ENCODE measurements around the gene CCDC18.
"Not testable (repeated sequence)": the region's sequence is repeated elsewhere in the genome, so short reads cannot be mapped to it uniquely, and the experiment has no call there.

The CCDC18 gene, protein sequence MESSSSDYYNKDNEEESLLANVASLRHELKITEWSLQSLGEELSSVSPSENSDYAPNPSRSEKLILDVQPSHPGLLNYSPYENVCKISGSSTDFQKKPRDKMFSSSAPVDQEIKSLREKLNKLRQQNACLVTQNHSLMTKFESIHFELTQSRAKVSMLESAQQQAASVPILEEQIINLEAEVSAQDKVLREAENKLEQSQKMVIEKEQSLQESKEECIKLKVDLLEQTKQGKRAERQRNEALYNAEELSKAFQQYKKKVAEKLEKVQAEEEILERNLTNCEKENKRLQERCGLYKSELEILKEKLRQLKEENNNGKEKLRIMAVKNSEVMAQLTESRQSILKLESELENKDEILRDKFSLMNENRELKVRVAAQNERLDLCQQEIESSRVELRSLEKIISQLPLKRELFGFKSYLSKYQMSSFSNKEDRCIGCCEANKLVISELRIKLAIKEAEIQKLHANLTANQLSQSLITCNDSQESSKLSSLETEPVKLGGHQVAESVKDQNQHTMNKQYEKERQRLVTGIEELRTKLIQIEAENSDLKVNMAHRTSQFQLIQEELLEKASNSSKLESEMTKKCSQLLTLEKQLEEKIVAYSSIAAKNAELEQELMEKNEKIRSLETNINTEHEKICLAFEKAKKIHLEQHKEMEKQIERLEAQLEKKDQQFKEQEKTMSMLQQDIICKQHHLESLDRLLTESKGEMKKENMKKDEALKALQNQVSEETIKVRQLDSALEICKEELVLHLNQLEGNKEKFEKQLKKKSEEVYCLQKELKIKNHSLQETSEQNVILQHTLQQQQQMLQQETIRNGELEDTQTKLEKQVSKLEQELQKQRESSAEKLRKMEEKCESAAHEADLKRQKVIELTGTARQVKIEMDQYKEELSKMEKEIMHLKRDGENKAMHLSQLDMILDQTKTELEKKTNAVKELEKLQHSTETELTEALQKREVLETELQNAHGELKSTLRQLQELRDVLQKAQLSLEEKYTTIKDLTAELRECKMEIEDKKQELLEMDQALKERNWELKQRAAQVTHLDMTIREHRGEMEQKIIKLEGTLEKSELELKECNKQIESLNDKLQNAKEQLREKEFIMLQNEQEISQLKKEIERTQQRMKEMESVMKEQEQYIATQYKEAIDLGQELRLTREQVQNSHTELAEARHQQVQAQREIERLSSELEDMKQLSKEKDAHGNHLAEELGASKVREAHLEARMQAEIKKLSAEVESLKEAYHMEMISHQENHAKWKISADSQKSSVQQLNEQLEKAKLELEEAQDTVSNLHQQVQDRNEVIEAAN (N-terminal part only)

DNA sequence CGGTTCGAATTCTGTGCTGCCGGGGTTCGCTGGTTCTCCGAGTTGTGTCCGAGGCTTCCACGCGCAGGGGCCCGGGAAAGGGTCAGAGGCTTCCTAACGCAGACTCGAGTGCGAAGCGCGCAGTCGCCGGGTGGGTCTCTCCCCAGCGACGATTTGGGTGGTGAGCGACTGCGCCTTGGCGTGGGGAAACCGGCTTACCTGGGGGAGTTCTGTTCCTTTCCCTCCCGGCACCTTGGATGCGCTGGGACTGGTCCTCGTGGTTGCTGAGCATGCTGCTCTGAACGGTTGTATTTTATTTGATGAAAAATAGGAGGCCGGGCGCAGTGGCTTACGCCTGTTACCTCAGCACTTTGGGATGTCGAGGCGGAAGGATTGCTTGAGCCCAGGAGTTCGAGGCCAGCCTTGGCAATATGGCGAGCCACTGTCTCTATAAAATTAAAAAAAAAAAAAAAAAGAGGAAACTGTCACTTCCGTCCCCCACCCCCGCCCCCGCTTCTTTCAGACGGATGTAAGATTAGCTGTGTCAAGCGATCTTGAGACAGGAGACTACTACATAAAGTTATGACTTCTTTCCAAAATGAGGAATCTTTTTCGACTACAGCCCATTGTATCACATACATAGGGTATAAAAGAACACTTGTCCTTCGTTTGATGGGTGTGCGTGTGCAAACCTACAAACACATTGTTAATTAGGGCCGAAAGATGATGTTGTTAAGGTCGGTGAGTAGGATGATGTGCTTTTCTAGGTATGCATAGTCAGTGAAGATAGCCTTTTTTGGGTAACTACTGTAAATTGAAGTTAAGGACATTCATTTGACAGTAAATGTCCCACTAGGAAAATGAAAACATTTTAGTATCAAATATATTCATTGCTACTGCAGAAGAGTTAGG, at the start of gene CCDC18:
Gene CCDC18, plus strand, starts transcription at position 2 of the 891 bp plus-strand sequence. CDS start 2,638 bp downstream, outside the sequence.
- DNase-seq = peak; percentile 32

DNA sequence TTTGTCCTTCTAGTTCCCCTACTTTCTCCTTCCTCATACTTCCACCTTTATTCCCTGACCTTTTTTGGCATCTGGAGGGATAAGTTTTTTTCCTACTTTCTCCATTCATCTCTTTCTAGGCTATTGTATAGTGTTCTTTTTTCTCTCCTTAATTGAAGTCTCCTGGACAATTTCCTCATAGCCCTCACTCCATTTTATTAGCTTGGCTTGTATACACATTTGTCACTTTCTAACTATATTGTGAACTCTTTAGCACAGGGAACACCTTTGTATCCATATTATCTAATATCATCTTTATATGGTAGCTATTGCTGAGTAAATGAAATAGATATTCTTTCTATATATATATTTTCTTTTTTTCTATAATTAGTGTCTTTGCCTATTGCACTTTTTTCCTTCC, 47.9 kb upstream of the CCDC18 start:
- DNase-seq = no peak

DNA sequence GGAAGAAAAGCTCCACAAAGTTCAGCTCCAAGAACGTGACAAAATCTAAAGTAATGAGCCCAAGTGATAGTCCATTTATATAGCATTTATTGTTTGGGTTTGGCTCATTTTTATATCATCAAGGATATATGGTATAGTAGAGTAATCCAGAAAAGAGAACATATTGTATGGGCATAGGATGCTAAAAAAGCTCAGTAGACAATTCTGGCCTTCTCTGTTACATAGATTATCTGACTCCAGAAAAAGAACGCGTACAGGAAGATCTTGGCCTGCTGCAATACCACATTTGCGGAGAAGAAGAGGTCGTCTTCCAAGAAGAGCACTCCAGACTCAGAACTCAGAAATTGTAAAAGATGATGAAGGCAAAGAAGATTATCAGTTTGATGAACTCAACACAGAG, 44.1 kb upstream of the CCDC18 start:
- DNase-seq = no peak

DNA sequence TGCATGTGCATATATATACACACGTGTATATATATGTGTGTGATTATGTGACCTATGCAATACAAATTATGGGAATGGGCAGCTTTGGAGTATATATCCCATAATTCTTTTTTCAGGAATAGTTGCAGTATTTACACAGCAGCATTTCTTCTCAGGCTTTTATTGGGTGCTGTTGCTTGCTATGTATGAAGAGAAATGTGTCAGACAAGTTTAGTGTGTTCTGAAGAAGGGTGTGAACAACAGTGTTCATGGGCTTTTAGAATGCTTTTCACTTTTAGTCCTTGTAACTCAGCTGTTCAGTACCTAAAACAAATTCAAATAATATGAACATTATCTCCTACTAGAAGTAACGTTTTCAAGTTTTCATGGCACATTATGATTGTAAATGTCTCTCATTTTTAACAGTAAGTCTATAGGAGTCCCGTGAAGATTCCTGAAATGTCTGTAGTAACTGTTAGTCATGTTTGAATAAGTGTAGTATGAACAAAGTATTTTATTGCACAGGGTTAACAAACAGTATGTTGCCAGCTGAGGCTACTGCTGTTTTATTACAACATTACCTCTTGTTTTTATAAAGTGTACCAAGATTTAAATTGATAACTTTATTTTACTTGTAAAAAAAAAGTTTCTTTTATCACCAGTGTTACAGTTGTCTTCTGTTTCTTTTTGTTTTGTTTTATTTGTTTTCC, 42.8 kb upstream of the CCDC18 start:
- DNase-seq = no peak

DNA sequence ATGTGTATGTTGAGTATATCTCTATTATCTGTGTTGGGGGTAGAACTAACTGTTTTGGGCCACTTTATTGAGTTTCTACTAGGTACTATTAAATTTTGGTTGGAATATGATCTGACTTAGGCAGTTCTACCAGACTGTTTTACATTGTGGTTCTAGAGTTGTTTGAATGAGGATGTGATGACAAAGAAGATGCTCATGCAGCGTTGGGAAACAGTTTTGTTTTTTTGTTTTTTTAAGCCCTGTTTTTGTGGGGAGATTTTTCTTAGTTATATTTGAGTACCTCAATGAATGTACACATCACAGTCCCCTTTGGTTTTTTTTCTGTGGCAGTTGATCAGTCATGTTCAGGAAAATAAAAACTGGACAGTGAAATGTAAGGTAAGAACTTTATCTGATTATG, 40.4 kb upstream of the CCDC18 start:
- no peak for DNase-seq

DNA sequence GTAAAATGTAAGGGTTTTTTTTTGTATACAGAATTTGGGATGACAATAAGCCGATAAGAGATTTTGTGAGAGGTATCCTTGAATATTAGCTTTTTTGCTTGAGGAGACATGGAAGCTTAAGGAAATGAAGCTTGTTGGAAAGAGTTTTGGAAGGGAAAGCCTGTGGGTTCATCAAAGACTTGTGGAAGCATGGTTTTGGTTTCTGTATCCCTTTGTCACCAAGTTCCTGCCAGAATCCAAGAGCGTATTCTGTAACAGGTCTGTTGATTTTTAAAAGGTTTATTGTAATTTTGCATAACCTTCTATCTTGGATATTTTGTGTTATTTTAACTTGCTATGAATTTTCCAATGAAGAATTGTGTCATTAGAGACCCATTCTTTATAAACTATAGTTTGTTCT, 38.4 kb upstream of the CCDC18 start:
- DNase-seq = no peak

DNA sequence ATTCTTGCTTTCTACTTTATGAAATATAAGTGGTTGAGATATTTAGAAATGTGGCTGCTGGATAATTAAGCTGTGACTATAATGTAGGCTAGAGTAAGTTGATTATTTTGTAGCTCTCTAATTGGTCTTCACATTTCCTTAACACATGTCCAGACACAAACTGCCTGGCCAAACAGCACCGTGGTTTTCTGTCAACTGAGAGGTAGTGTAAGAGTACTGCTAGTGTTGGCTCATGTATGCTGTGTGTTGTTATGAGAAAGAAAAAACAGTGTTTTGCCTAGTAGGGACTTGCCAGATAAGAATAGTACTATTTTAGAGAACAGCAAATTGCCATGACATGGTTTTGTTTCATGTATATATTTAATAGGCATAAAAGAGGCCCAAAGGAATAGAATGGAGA, 37.4 kb upstream of the CCDC18 start:
- no peak for DNase-seq

DNA sequence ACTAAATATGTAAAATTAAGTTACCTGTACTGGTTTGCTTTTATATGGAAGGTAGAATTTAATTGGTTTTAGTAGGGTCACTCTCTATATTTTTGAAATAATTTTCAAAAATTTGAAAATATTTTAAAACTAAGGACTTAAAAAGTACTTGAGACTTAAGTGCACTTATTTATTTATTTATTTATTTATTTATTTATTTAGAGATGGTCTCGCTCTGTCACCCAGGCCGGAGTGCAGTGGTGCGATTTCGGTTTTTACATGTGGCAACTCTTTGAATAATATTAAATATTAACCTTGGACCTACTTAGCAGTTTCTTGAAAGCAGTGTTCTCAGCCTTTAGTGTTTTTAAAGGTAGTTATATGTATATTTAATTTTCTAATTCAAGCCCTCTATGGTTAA, 36.8 kb upstream of the CCDC18 start:
- DNase-seq = no peak

DNA sequence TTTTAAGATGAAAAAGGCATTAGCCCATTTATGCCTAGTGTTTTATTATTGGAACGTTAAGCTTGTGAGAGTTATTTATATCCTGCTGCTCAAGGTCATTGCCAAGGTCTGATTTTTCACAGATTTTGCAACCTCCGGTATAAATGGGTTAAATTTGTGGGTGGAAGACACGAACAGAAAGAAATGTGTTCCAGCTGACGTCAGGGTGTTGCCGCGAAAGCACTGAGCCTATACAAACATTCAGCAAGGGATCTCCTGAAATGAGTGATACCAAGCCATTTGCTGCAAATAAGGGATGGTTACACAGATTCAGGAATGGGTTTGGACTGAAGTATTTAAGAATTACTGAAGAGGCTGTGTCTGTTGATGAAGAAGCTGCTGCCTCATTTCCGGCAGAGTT, 32.5 kb upstream of the CCDC18 start:
- no peak for DNase-seq

DNA sequence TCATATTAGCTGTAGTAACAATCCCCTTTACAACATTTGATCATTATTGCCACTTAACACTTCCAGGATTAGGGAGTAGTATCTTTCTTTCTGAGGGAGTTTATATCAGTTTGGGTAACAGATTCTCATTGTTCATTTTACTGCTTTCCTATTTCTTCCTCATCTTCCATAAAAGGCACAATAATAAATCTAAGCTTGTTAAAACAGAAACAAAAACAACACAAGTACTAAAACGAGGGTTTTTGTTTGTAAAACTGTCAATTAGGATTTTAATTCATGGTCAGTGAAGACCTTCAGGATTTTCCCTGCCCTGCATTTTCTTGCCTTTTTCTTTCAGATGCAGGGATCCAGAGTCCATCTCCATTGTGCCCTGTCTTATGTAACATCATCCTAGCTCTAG, 29.8 kb upstream of the CCDC18 start:
- DNase-seq = no peak

DNA sequence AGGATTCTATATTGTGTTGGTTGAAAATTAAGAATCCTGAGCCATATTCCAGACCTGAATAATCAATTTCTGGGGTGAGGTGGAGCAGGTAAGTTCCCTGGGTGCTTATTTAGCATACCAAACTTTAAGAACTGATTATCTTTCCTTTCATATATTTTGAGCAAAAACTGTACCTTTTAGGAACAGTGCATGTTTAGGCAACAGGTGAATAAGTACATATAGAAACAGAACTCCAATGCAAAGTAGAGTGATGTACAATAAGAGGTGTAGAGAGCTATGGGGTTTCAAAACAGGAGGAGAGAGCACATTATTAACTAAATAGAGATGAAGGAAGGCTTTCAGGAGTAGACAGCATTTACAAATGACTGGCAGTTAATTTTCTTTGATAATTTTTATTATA, 29.1 kb upstream of the CCDC18 start:
- DNase-seq = no peak

DNA sequence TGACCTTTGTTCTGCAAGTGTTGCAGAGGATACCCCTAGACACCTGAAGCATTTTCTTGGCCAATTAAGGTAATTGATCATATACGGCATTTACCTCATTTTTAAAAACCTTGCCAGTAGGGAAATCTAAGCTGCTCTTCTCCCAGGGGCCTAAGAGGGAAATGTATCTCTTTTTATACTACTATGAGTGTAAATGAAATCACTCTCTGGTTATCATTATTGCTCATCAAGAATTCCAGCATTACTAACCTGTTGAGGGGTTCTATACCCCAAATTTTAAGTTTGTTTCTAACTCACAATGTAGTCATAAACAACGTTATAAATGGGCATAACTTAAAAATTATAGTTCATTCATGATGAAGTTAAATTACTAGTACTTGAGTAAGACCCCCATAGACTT, 27.7 kb upstream of the CCDC18 start:
- no peak for DNase-seq

DNA sequence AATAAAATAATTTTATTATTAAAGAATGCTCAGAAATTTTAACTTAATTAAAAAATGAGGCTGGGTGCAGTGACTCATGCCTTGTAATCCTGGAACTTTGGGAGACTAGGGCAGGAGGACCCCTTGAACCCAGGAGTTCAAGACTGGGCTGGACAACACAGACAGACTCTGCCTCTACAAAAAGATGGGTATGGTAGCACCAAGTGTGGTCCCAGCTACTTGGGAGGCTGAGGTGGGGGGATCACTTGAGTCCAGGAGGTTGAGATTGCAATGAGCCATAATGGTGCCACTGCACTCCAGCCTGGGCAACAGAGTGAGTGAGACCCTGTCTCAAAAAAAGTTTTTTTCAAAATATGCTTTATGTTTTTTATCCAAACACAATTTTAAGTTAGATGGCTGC, 25.6 kb upstream of the CCDC18 start:
- no peak for DNase-seq

DNA sequence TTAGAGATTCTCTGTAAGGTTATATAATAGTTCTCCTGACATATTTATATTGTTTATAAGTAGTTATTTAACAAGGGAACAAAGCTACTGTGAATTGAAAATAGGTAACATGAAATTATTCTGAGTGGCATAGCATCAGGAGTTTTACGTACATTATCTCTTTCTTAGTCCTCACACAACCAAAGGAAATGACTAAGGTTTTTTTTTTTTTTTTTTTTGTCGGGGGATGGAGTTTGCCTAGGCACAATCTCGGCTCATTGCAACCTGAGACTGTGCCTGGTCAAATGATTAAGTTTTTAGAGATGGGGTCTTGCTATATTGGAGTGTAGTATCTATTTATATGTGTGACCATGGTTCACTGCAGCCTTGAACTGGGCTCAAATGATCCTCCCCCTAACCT, 25.2 kb upstream of the CCDC18 start:
- no peak for DNase-seq

DNA sequence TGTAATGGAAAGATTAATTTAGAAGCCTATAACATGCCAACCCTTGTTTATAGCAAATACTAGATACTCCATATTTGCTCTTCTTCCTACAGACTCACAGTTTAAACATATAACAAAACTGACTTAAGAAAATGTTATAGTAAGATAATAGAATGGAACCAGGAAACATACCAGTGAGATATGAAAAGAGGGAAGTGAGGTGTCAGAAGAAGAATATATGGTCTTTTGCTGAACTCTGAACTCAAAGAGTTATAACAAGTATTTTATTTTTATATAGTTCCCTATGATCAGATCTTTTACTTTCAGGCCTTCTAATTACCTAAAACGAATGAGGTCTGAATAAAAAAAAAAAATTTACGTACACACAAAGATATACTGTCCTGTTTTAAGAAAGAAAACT, 21.2 kb upstream of the CCDC18 start:
- DNase-seq = no peak

DNA sequence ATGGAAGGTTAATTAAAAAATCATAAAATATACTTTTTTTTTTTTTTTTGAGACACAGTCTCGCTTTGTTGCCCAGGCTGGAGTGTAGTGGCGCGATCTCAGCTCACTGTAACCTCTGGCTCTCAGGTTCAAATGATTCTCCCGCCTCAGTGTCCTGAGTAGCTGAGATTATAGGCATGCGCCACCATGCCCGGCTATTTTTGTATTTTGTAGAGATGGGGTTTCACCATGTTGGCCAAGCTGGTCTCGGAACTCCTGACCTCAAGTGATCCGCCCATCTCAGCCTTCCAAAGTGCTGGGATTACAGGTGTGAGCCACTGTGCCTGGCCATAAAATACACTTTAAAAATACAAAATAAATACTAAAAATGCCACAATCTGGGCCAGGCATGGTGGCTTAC, 17.2 kb upstream of the CCDC18 start:
- DNase-seq = not testable (repeated sequence)

DNA sequence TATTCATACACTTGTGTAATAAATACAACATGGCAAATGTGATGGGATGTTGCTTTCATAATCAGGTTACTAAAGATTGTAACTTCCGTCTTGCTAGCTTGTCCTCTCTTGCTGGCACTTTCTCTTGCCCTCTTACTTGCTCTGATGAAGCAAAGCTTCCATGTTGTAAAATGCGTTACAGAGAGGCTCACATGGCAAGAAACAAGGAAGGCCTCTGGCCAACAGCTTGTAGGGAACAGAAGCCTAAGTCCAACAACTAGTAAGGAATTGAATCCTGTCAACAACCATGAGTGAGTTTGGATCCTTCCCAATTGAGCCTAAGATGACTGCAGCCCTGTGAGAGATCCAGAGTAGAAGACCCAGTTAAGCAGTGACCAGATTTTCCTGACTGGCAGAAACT, 15.7 kb upstream of the CCDC18 start:
- DNase-seq = no peak

DNA sequence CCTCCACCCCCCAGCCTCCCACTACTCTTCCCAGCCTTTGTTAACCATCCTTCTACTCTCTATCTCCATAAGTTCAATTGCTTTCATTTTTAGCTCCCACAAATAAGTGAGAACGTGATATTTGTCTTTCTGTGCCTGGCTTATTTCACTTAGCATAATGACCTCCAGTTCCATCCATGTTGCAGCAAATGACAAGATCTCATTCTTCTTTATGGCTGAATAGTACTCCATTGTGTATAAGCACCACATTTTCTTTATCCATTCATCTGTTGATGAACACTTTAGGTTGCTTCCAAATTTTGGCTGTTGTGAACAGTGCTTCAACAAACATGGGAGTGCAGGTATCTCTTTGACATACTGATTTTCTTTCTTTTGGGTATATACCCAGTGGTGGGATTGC, 14.6 kb upstream of the CCDC18 start:
- DNase-seq = not testable (repeated sequence)

DNA sequence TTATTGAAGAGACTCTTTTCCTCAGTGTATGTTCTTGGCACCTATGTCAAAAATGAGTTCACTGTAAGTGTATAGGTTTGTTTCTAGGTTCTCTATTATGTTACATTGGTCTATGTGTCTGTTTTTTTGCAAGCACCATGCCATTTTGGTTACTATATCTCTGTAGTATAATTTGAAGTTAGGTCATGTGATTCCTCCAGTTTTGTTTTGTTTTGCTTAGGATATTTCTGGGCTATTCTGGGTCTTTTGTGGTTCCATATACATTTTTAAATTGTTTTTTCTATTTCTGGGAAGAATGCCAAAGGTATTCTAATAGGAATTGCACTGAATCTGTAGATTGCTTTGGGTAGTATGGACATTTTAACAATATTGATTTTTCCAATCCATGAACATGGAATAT, 13.5 kb upstream of the CCDC18 start:
- DNase-seq = no peak

DNA sequence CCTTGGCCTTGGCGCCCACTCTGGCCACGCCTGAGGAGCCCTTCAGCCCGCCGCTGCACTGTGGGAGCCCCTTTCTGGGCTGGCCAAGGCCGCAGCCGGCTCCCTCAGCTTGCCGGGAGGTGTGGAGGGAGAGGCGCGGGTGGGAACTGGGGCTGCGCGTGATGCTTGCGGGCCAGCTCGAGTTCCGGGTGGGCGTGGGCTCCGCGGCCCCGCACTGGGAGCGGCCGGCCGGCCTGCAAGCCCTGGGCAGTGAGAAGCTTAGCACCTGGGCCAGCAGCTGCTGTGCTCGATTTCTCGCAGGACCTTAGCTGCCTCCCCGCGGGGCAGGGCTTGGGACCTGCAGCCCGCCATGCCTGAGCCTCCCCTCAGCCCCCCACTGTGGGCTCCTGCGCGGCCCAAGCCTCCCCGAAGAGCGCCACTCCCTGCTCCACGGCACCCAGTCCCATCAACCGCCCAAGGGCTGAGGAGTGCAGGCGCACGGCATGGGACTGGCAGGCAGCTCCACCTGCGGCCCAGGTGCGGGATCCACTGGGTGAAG, 10.3 kb upstream of the CCDC18 start:
- DNase-seq = not testable (repeated sequence)

DNA sequence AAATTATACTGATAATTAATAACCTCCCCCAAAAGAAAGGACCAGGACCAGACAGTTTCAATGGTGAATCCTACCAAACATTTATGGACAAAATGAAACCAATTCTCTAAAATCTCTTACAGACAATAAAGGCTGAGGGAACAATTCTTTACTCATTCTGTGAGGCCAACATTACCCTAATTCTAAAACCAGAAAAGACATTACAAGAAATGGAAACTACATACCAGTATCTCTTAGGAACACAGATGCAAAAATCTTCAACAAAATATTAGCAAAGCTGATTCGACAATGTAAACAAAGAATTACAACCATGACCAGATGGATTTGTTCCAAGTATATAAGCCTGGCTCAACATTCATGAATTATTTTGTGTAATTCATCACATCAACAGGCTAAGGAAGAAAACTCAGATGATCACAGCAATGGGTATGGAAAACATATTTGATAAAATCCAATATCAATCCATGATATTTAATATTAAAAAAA, 8.9 kb upstream of the CCDC18 start:
- DNase-seq = no peak

Data from NCI-H774 (cell line).